OCI-LY7 (cell line): ENCODE measurements around the gene SHOC2.
A peak's percentile ranks its signal among the peaks of the same experiment; 100 is the strongest.

Experiments
- CTCF ChIP-seq: fragments of 200-600 bp; sonication (generic); conservative IDR thresholded peaks from 2 replicates; pipeline ENCODE4 v1.5.1; 2014; ENCODE audit warnings: mild to moderate bottlenecking, antibody characterized with exemption, low read length, moderate library complexity, mixed read lengths
- EZH2phosphoT487 ChIP-seq: fragments of 200-600 bp; sonication (generic); IDR thresholded peaks from 2 replicates; pipeline ENCODE4 v1.6.1; 2018; ENCODE audit warnings: low read depth, borderline replicate concordance, mild to moderate bottlenecking, mixed run types, antibody characterized with exemption, low read length, moderate library complexity, mixed read lengths

GRCh38 chr10:110893559-110894179 lies 25.7 kb upstream of the SHOC2 start:
- TF ChIP-seq CTCF (peak; percentile 92), EZH2phosphoT487 (no peak)
